Chondrocyte (in vitro differentiated cells): ENCODE results near the gene TMEM270. TPM values are rescaled to one million over a fixed set of nuclear protein-coding genes. Genes with fewer than 3 reads are reported as not detected.

Source experiments
- DNase-seq: peaks from one replicate; pipeline ENCODE4 v3.0.0; 2021; ENCODE audit warnings: mixed read lengths, low spot score
- H3K27ac Mint-ChIP-seq: one replicate; pipeline ENCODE4 v1.8.0; 2021; ENCODE audit warnings: mild to moderate bottlenecking, moderate library complexity, mixed read lengths; ENCODE audit not compliant: unreplicated experiment
- H3K27me3 Mint-ChIP-seq: 2 replicates; pipeline ENCODE4 v1.8.0; 2021; ENCODE audit warnings: low read depth, mixed read lengths
- H3K36me3 Mint-ChIP-seq: 2 replicates; pipeline ENCODE4 v1.8.0; 2021; ENCODE audit warnings: low read depth, mixed read lengths
- H3K4me1 Mint-ChIP-seq: 2 replicates; pipeline ENCODE4 v1.8.0; 2021; ENCODE audit warnings: low read depth, mild to moderate bottlenecking, mixed read lengths
- H3K4me3 Mint-ChIP-seq: one replicate; pipeline ENCODE4 v1.8.0; 2021; ENCODE audit warnings: mild to moderate bottlenecking, moderate library complexity, mixed read lengths; ENCODE audit not compliant: unreplicated experiment
- H3K9me3 Mint-ChIP-seq: 2 replicates; pipeline ENCODE4 v1.8.0; 2021; ENCODE audit warnings: low read depth, mixed read lengths
- CTCF ChIP-seq: fragments of 200-600 bp; sonication (generic); IDR thresholded peaks from 2 replicates; pipeline ENCODE4 v1.5.0; 2021; ENCODE audit warnings: antibody characterized with exemption, mild to moderate bottlenecking, moderate library complexity
- total RNA-seq: library from RNA; stranded (reverse); gene quantifications from 3 replicates; pipeline ENCODE4 v1.2.1, GENCODE V29; 2021

TMEM270 gene
- total RNA-seq, 1 donor from 2014 or later, result 0.25 TPM

- peaks cover 41% of the 10 kb centered on the region for H3K4me1 Mint-ChIP-seq
- H3K27me3 Mint-ChIP-seq, result no peaks in the 10 kb centered on the region
- no peak for TF ChIP-seq CTCF
- no peaks in the 10 kb centered on the region for H3K36me3 Mint-ChIP-seq
- H3K27ac Mint-ChIP-seq, result peak overlapping the region; percentile 99
- no peak overlapping the region for H3K4me3 Mint-ChIP-seq
- no peaks in the 10 kb centered on the region for H3K9me3 Mint-ChIP-seq
- DNase-seq, result no peak
Observed at GRCh38 chr7:73851410-73852338, 9.3 kb upstream of the TMEM270 start.

GRCh38 chr7:73852500-73852899 is 8.5 kb upstream of the TMEM270 start:
- Mint-ChIP-seq H3K27ac (peak overlapping the region; percentile 99), H3K36me3 (no peaks in the 10 kb centered on the region), H3K9me3 (no peaks in the 10 kb centered on the region), H3K4me1 (peaks cover 41% of the 10 kb centered on the region), H3K27me3 (no peaks in the 10 kb centered on the region), H3K4me3 (no peak overlapping the region)
- DNase-seq, result no peak
- no peak for TF ChIP-seq CTCF

- DNase-seq, result no peak
- Mint-ChIP-seq H3K4me3 (no peak overlapping the region), H3K9me3 (no peaks in the 10 kb centered on the region), H3K27ac (no peak overlapping the region), H3K4me1 (peaks cover 14% of the 10 kb centered on the region), H3K27me3 (peaks cover 3% of the 10 kb centered on the region), H3K36me3 (no peaks in the 10 kb centered on the region)
- no peak for TF ChIP-seq CTCF
Observed at GRCh38 chr7:73856941-73857340, 4.0 kb upstream of the TMEM270 start.

DNA sequence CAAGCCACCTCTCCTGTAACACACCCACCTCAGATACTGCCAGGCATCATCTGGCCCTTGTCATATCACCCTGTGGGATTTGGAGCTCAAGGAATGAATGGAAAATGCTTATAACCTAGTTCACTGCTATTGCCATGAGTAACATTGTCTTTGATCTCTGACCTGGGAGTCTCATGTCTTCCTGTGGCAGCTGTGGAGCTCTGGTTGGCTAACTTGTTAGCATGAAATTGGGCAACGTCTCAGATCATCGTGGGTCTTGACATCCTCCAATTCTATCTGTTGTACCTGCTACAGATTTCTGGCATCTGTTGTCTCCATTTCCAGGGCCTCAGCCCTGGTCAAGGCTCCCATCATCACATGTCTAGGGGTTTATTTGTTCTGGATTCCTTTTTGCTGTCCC is 2.2 kb upstream of the TMEM270 start:
- Mint-ChIP-seq H3K27me3 (peaks cover 3% of the 10 kb centered on the region), H3K4me3 (no peak overlapping the region), H3K4me1 (peaks cover 7% of the 10 kb centered on the region), H3K9me3 (no peaks in the 10 kb centered on the region), H3K36me3 (no peaks in the 10 kb centered on the region), H3K27ac (no peak overlapping the region)
- TF ChIP-seq CTCF, result no peak
- no peak for DNase-seq

DNA sequence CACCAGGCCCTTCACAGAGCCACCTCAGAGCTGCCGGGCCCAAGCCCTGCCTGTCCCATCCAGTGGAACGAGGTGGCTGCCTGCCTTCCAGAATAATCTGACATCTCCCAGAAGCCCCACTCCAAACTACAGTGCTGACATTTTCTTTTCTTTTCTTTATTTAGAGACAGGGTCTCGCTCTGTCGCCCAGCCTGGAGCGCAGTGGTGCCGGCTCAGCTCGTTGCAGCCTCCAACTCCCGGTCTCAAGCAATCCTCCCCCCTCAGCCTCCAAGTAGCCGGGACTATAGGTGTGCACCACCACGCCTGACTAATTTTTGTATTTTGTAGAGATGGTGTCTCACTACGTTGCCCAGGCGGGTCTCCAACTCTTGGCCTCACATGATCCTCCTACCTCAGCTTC is 346 bp downstream of the TMEM270 start:
- H3K9me3 Mint-ChIP-seq, result no peaks in the 10 kb centered on the region
- DNase-seq, result no peak
- no peak overlapping the region for H3K27ac Mint-ChIP-seq
- H3K36me3 Mint-ChIP-seq, result no peaks in the 10 kb centered on the region
- no peak for TF ChIP-seq CTCF
- no peak overlapping the region for H3K4me3 Mint-ChIP-seq
- H3K4me1 Mint-ChIP-seq, result peaks cover 2% of the 10 kb centered on the region
- H3K27me3 Mint-ChIP-seq, result peaks cover 3% of the 10 kb centered on the region
